Measurements from ENCODE around the gene PAXX.

The PAXX gene

DNA sequence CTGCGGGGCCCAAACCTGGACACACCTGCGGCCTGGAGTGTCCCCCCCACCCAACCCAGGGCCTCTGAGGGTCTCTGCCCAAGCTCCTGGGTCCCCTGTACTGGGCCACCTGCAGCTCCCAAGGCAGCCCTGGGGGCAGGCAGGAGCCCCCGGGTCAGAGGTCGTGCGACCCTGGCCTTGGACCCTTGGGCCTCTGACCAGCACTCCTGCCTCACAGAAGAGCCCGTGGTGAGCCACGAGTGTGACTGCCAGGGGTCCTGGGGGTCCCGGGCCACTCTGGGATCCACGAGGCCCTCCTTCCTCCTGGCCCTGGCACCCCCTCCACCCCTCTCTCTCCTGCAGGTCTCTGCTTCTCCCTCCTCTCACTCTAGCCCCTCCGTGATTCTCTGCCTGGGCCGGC lies 19.9 kb upstream of the PAXX start:
- no peak for TF ChIP-seq EZH2 (IDR thresholded peaks at IDR 0.05; ENCODE audit: borderline replicate concordance, low read length)
- TF ChIP-seq, protein P1, sequence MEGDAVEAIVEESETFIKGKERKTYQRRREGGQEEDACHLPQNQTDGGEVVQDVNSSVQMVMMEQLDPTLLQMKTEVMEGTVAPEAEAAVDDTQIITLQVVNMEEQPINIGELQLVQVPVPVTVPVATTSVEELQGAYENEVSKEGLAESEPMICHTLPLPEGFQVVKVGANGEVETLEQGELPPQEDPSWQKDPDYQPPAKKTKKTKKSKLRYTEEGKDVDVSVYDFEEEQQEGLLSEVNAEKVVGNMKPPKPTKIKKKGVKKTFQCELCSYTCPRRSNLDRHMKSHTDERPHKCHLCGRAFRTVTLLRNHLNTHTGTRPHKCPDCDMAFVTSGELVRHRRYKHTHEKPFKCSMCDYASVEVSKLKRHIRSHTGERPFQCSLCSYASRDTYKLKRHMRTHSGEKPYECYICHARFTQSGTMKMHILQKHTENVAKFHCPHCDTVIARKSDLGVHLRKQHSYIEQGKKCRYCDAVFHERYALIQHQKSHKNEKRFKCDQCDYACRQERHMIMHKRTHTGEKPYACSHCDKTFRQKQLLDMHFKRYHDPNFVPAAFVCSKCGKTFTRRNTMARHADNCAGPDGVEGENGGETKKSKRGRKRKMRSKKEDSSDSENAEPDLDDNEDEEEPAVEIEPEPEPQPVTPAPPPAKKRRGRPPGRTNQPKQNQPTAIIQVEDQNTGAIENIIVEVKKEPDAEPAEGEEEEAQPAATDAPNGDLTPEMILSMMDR (IDR thresholded peaks at IDR 0.05; ENCODE audit: low read length) = no peak
- Histone ChIP-seq H3K4me1 (ENCODE audit: insufficient read depth, low read length, severe bottlenecking) (no peaks in the 10 kb centered on the region), H3K27ac (ENCODE audit: low read depth, low read length, poor library complexity, severe bottlenecking) (no peak overlapping the region)

DNA sequence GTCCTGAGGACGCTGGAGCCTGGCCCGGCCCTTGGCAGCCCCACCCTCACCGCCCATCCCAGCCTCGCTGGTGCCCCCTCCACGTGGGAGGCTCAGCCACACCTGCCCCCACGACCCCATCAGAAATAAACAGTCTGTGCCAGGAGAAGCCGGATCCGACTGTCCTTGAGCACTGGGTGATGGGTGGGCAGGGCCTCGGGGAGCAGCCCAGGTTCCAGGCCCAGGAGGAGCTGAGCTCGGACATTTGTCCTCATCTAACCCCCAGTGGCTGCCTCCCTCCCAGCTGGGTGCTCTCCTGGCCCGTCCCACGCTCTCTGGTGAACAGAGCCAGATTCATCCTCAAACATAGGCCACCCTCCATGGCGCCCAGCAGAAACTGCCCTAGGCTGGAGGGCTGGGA lies 19.5 kb upstream of the PAXX start:
- H3K4me1 ChIP-seq (ENCODE audit: insufficient read depth, low read length, severe bottlenecking) = no peaks in the 10 kb centered on the region
- H3K9ac ChIP-seq (ENCODE audit: low read length) = no peak overlapping the region

More for the DNA sequence above, 19.9 kb upstream of the PAXX start:
- Histone ChIP-seq H3K9ac (ENCODE audit: low read length) (no peak overlapping the region), H3K4me2 (ENCODE audit: low read length) (no peak overlapping the region), H2AFZ (ENCODE audit: low read length) (no peak overlapping the region), H3K79me2 (ENCODE audit: insufficient read depth, low read length) (no peaks in the 10 kb centered on the region), H3K27me3 (ENCODE audit: insufficient read depth, low read length) (peaks cover 4% of the 10 kb centered on the region; the same call in 1 of the 2 replicates), H3K36me3 (ENCODE audit: insufficient read depth, low read length) (no peaks in the 10 kb centered on the region), H3K4me3 (ENCODE audit: low read depth, low read length, poor library complexity, severe bottlenecking) (no peak overlapping the region), H3F3A (ENCODE audit: insufficient read depth, low read length) (no peaks in the 10 kb centered on the region), H3K9me2 (ENCODE audit: low read depth, low read length) (no peaks in the 10 kb centered on the region), H4K20me1 (ENCODE audit: insufficient read depth, low read length) (no peaks in the 10 kb centered on the region), H3K9me3 (ENCODE audit: low read length) (no peaks in the 10 kb centered on the region)

DNA sequence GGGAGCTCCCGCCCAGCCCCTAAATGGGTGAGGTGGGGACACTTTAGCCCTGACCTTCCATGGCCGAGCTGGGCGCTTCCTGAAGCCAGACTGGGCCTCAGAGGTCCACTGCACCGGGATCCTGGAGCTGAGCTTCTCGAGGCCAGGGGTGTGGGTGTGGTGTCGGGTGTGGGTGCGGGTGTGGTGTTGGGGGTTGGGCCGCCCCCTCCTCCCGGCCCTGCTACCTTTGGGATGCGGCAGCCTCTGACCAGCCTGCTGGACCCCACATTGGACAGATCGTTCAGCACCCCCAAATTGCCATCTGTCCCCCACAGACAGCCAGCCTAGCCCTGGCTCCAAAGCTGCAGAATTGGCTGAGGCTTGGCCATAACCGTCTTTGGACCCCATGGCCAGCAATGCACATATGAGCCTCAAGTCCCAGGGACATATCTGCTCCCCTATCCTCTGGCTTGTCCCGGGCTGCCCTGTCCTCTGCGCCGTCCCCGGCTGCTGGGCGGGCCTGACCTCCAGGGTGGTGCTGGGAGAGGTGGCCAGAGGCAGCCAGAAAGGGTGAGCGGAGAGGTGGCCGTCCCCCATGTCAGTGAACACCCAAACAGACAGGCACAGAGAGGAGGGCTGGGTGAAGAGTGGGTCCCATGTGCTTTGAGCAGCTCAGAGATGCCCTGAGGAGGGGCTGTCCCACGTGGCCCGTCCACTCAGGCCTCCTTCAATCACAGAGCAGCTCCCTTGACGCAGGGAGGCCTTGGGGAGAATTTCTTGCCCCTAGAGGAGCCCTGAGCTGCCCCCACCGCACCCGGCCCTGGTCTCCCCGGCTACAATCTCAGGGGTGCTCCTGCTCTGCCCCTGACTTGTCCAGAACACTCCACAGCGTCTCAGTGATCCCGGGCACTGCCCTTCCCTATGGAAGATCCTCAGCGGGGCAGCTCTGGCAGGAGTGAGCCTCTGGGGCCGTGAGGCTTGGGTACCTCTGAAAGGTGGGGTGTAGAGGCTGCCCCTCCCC lies 18.3 kb upstream of the PAXX start:
- Histone ChIP-seq H3K79me2 (ENCODE audit: insufficient read depth, low read length) (no peaks in the 10 kb centered on the region), H3K27ac (ENCODE audit: low read depth, low read length, poor library complexity, severe bottlenecking) (no peak overlapping the region), H3K9me3 (ENCODE audit: low read length) (no peaks in the 10 kb centered on the region), H4K20me1 (ENCODE audit: insufficient read depth, low read length) (no peaks in the 10 kb centered on the region), H3K27me3 (ENCODE audit: insufficient read depth, low read length) (peaks cover 4% of the 10 kb centered on the region; the same call in 1 of the 2 replicates), H3K9ac (ENCODE audit: low read length) (no peak overlapping the region), H3K4me1 (ENCODE audit: insufficient read depth, low read length, severe bottlenecking) (no peaks in the 10 kb centered on the region), H3K4me2 (ENCODE audit: low read length) (no peak overlapping the region), H3K4me3 (ENCODE audit: low read depth, low read length, poor library complexity, severe bottlenecking) (no peak overlapping the region), H3F3A (ENCODE audit: insufficient read depth, low read length) (no peaks in the 10 kb centered on the region), H3K36me3 (ENCODE audit: insufficient read depth, low read length) (no peaks in the 10 kb centered on the region), H2AFZ (ENCODE audit: low read length) (no peak overlapping the region), H3K9me2 (ENCODE audit: low read depth, low read length) (no peaks in the 10 kb centered on the region)
- no peak for TF ChIP-seq EZH2 (IDR thresholded peaks at IDR 0.05; ENCODE audit: borderline replicate concordance, low read length)
- TF ChIP-seq, protein P1 (IDR thresholded peaks at IDR 0.05; ENCODE audit: low read length) = no peak

More for the DNA sequence above, 19.5 kb upstream of the PAXX start:
- H3K27me3 ChIP-seq (ENCODE audit: insufficient read depth, low read length) = peaks cover 4% of the 10 kb centered on the region; the same call in 1 of the 2 replicates
- H3K36me3 ChIP-seq (ENCODE audit: insufficient read depth, low read length) = no peaks in the 10 kb centered on the region
- H2AFZ ChIP-seq (ENCODE audit: low read length) = no peak overlapping the region
- H3K79me2 ChIP-seq (ENCODE audit: insufficient read depth, low read length) = no peaks in the 10 kb centered on the region
- no peak overlapping the region for H3K4me3 ChIP-seq (ENCODE audit: low read depth, low read length, poor library complexity, severe bottlenecking)
- no peak overlapping the region for H3K4me2 ChIP-seq (ENCODE audit: low read length)
- H3K27ac ChIP-seq (ENCODE audit: low read depth, low read length, poor library complexity, severe bottlenecking) = no peak overlapping the region
- H3F3A ChIP-seq (ENCODE audit: insufficient read depth, low read length) = no peaks in the 10 kb centered on the region
- TF ChIP-seq, protein P1 (IDR thresholded peaks at IDR 0.05; ENCODE audit: low read length) = no peak
- TF ChIP-seq EZH2 (IDR thresholded peaks at IDR 0.05; ENCODE audit: borderline replicate concordance, low read length) = no peak
- H4K20me1 ChIP-seq (ENCODE audit: insufficient read depth, low read length) = no peaks in the 10 kb centered on the region
- H3K9me3 ChIP-seq (ENCODE audit: low read length) = no peaks in the 10 kb centered on the region
- no peaks in the 10 kb centered on the region for H3K9me2 ChIP-seq (ENCODE audit: low read depth, low read length)

All from OCI-LY1 (cell line).